ES-I3 (cell line): Measurements from ENCODE around the gene SHBG.
"Not testable (repeated sequence)": the region's sequence is repeated elsewhere in the genome, so short reads cannot be mapped to it uniquely, and the experiment has no call there.

Experiments
- H3K36me3 ChIP-seq: 2 replicates; pipeline ENCODE4 v1.6.1; 2013; ENCODE audit warnings: mild to moderate bottlenecking, low read length, control low read depth, moderate library complexity; ENCODE audit not compliant: insufficient read depth
- H3K4me1 ChIP-seq: 2 replicates; pipeline ENCODE4 v1.6.1; 2013; ENCODE audit warnings: mild to moderate bottlenecking, control low read depth, low read length; ENCODE audit not compliant: insufficient read depth
- H3K9ac ChIP-seq: 2 replicates; pipeline ENCODE4 v1.6.1; 2013; ENCODE audit warnings: low read depth, mild to moderate bottlenecking, low read length, moderate library complexity
- H3K9me3 ChIP-seq: 2 replicates; pipeline ENCODE4 v1.6.1; 2013; ENCODE audit warnings: mild to moderate bottlenecking, low read length, moderate library complexity; ENCODE audit not compliant: control insufficient read depth, insufficient read depth

SHBG gene

GRCh38 chr17:7591596-7591995, 38.3 kb upstream of the SHBG start:
- Histone ChIP-seq H3K36me3 (peaks cover 9% of the 10 kb centered on the region), H3K9me3 (no peaks in the 10 kb centered on the region), H3K4me1 (peaks cover 23% of the 10 kb centered on the region; the same call in 1 of the 2 replicates), H3K9ac (no peak overlapping the region)

GRCh38 chr17:7592422-7593021, 37.4 kb upstream of the SHBG start:
- Histone ChIP-seq H3K36me3 (peaks cover 9% of the 10 kb centered on the region), H3K9ac (no peak overlapping the region), H3K4me1 (peaks cover 17% of the 10 kb centered on the region; the same call in 1 of the 2 replicates), H3K9me3 (no peaks in the 10 kb centered on the region)

- H3K9me3 ChIP-seq, result no peaks in the 10 kb centered on the region
- H3K36me3 ChIP-seq, result peaks cover 9% of the 10 kb centered on the region
- no peak overlapping the region for H3K9ac ChIP-seq
- peaks cover 14% of the 10 kb centered on the region; the same call in 1 of the 2 replicates for H3K4me1 ChIP-seq
These were observed 36.6 kb upstream of the SHBG start for GRCh38 chr17:7593296-7593695.

- H3K36me3 ChIP-seq, H3K9ac ChIP-seq, H3K4me1 ChIP-seq, H3K9me3 ChIP-seq: not testable (repeated sequence)
These were observed 32.4 kb upstream of the SHBG start for GRCh38 chr17:7597561-7597960.

- no peaks in the 10 kb centered on the region; the same call in none of the 2 replicates for H3K36me3 ChIP-seq
- no peaks in the 10 kb centered on the region for H3K9me3 ChIP-seq
- H3K9ac ChIP-seq, result no peak overlapping the region
- no peaks in the 10 kb centered on the region for H3K4me1 ChIP-seq
These were observed 23.7 kb upstream of the SHBG start for GRCh38 chr17:7606280-7606679.

GRCh38 chr17:7610641-7611040, 19.3 kb upstream of the SHBG start:
- Histone ChIP-seq H3K9ac (no peak overlapping the region), H3K4me1 (no peaks in the 10 kb centered on the region; the same call in 1 of the 2 replicates), H3K36me3 (no peaks in the 10 kb centered on the region), H3K9me3 (no peaks in the 10 kb centered on the region)

- H3K9me3 ChIP-seq, result no peaks in the 10 kb centered on the region
- H3K4me1 ChIP-seq, result no peaks in the 10 kb centered on the region; the same call in 1 of the 2 replicates
- H3K9ac ChIP-seq, result no peak overlapping the region
- H3K36me3 ChIP-seq, result no peaks in the 10 kb centered on the region
These were observed 18.2 kb upstream of the SHBG start for GRCh38 chr17:7611635-7612293.

GRCh38 chr17:7612294-7612640, 17.7 kb upstream of the SHBG start:
- H3K9me3 ChIP-seq, result no peaks in the 10 kb centered on the region
- H3K4me1 ChIP-seq, result no peaks in the 10 kb centered on the region; the same call in 1 of the 2 replicates
- no peaks in the 10 kb centered on the region for H3K36me3 ChIP-seq
- no peak overlapping the region for H3K9ac ChIP-seq

GRCh38 chr17:7613769-7614424, 16.0 kb upstream of the SHBG start:
- Histone ChIP-seq H3K9ac (peak overlapping the region; percentile 84), H3K36me3 (no peaks in the 10 kb centered on the region)

GRCh38 chr17:7614425-7615264, 15.3 kb upstream of the SHBG start, which contains the start of gene FXR2:
TSS of gene FXR2 (minus strand) at chr17:7614897. CDS start at chr17:7614532, 365 bp downstream.
- Histone ChIP-seq H3K36me3 (no peaks in the 10 kb centered on the region), H3K9ac (peak within 1 kb of the TSS; percentile 84), H3K9me3 (no peaks in the 10 kb centered on the region), H3K4me1 (no peaks in the 10 kb centered on the region; the same call in 1 of the 2 replicates)

More at GRCh38 chr17:7613769-7614424, 16.0 kb upstream of the SHBG start:
- H3K9me3 ChIP-seq, result no peaks in the 10 kb centered on the region
- H3K4me1 ChIP-seq, result no peaks in the 10 kb centered on the region; the same call in 1 of the 2 replicates

- no peaks in the 10 kb centered on the region for H3K36me3 ChIP-seq
- H3K9me3 ChIP-seq, result no peaks in the 10 kb centered on the region
- peak overlapping the region; percentile 42; the same call in 1 of the 2 replicates for H3K9ac ChIP-seq
- no peaks in the 10 kb centered on the region; the same call in 1 of the 2 replicates for H3K4me1 ChIP-seq
These were observed 14.6 kb upstream of the SHBG start for GRCh38 chr17:7615265-7615747.

GRCh38 chr17:7618608-7619007, 11.3 kb upstream of the SHBG start:
- Histone ChIP-seq H3K9ac (no peak overlapping the region), H3K36me3 (no peaks in the 10 kb centered on the region), H3K4me1 (no peaks in the 10 kb centered on the region; the same call in 1 of the 2 replicates), H3K9me3 (no peaks in the 10 kb centered on the region)

- Histone ChIP-seq H3K4me1 (no peaks in the 10 kb centered on the region), H3K9ac (no peak overlapping the region), H3K9me3 (no peaks in the 10 kb centered on the region), H3K36me3 (no peaks in the 10 kb centered on the region)
These were observed 9.1 kb upstream of the SHBG start for GRCh38 chr17:7620835-7621234.

GRCh38 chr17:7623661-7624060, 6.3 kb upstream of the SHBG start:
- H3K36me3 ChIP-seq, result 0 out of 2 replicates have a peak, but pooled peaks cover 3% of the 10 kb centered on the region
- no peak overlapping the region for H3K9ac ChIP-seq
- no peaks in the 10 kb centered on the region for H3K4me1 ChIP-seq
- H3K9me3 ChIP-seq, result no peaks in the 10 kb centered on the region
